Left hindlimb (tissue), 1 donor: Measurements from ENCODE around the gene TMEM150B.
A peak's percentile ranks its signal among the peaks of the same experiment; 100 is the strongest.

Source experiments
- DNase-seq: peaks from one replicate; pipeline ENCODE4 v3.0.0-alpha.2; 2018

TMEM150B gene

DNA sequence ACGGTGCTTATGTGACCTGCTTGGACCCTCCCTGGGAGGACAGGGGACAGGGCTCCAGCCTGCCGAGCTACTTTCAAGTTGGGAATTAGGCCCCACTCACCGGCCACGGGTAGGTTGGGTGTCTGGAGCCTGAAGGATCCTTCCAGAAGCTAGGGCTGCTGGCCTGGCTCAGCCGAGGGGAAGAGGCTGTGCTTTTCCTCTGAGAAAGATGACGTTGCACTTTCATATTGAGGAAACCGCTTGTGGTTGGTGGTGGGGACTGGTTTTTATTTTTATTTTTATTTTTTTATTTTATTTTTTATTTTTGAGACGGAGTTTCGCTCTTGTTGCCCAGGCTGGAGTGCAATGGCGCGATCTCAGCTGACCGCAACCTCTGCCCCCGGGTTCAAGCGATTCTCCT is at the start of gene TMEM150B:
TMEM150B (minus strand) TSS at position 170 of the 400 bp plus-strand sequence. CDS start 4,305 bp downstream, outside the sequence.
- no peak for DNase-seq

DNA sequence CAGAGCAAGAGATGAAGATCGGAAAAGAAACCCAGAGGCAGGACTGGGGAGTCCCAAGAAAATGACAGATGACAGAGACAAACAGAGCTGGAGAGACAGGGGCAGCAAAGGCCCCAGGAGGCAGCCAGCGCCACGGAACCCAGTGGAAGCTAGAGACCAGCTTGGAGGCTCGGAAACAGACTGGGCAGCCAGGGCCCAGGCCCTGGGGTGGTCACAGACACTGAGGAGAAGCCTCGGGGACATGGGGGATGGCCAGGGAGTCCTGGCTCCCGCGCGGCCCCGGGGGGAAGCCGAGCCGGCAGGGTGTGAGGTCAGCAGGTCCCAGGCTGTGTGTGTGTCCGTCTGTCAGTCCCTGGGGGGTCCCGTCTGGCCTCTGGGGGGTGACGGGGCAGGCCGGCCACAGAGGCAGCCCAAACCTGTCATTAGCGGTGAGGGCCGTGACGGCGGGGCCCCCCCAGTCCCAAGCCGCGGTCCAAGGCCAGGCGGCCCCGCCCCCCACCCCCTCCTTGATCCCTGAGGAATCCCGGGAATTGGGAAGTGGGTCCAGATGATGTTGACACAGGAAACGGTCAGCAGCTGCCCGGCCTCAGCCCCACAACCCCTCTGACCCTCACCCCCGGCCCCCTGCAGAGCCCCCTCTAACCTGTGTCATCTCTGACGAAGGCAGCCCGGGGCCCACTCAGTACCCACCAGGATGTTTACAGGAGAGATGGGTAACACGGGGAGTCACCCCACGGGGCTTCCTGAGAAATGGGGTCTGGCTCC is 49.0 kb upstream of the TMEM150B start:
- DNase-seq: peak; percentile 58

- DNase-seq: no peak
Observed at GRCh38 chr19:55373306-55373992, 48.3 kb upstream of the TMEM150B start.

- no peak for DNase-seq
Observed at GRCh38 chr19:55372316-55373081, 47.4 kb upstream of the TMEM150B start.

DNA sequence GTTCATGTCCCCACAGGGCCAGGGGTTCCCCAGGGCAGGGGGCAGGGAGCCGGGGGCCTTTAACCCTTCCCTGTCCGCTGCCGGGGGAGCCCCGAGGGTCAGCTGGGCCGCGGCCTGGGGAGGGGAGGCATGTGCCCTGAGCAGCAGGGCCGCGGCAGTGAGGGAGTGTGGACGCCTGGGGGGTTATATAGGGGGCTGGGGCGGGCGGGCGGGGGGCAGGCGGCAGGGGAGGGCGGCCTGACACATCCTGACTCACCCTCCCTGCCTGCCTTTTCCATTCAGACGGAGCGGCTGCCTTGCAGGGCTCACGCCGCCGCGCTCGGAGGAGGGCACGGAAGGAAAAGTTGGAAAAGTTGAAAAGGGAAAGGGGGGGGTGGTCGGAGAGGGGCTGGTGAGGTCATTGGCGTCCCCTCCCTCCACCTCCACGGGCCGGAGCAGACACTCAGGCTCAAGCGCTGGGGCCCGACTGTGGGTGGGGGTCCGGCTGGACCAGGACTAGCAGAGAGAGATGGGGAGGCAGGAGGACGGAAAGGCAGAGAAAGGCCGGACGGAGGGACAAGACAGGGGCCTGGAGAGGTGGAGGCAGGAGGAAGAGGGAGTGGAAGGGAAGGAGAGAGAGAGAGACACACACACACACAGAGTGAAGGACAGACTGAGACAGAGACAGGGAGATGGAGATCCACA is 45.3 kb upstream of the TMEM150B start, which contains the start of gene IL11:
IL11 (minus strand) TSS at position 159 of the 684 bp plus-strand sequence; CDS start at position 6, 153 bp downstream.
- DNase-seq: no peak

- DNase-seq: no peak
Observed at GRCh38 chr19:55369653-55370304, 44.6 kb upstream of the TMEM150B start.

- peak; percentile 53 for DNase-seq
Observed at GRCh38 chr19:55368701-55369563, 43.8 kb upstream of the TMEM150B start.

GRCh38 chr19:55368106-55368505 is 43.0 kb upstream of the TMEM150B start:
- no peak for DNase-seq

GRCh38 chr19:55366790-55367189 is 41.6 kb upstream of the TMEM150B start:
- DNase-seq: no peak

DNA sequence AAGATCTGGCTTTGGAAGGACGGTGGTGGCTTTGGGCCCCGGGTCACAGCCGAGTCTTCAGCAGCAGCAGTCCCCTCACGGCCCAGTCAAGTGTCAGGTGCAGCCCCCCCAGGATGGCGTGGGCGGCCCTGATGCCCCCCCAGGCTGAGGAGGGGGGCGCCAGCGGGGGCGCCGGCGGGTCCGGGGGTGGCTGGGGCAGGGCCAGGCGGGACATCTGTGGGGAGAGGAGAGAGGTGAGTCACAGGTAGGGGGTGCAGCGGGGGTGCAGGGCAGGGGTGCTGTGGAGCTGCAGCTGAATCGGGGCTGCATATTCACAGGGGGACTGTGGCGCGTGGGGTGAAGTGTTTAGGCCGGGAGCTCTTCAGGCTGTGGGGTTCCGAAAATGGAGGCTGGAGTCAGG is 40.8 kb upstream of the TMEM150B start:
- no peak for DNase-seq

DNA sequence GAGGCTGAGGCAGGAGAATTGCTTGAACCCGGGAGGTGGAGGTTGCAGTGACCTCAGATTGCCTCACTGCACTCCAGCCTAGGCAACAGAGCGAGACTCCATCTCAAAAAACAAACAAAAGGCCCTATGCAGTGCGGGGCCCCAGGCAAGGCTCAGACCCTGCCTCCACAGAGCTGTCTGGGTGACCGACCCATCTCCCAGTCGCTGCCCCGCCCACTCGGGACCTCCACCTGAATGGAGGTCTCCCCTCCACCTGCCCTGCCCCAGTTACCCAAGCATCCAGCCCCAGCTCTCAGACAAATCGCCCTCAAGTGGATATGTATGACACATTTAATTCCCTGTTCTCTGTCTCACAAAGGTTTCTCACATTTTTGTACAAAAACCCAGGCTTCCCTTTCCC is 40.1 kb upstream of the TMEM150B start:
- no peak for DNase-seq

DNA sequence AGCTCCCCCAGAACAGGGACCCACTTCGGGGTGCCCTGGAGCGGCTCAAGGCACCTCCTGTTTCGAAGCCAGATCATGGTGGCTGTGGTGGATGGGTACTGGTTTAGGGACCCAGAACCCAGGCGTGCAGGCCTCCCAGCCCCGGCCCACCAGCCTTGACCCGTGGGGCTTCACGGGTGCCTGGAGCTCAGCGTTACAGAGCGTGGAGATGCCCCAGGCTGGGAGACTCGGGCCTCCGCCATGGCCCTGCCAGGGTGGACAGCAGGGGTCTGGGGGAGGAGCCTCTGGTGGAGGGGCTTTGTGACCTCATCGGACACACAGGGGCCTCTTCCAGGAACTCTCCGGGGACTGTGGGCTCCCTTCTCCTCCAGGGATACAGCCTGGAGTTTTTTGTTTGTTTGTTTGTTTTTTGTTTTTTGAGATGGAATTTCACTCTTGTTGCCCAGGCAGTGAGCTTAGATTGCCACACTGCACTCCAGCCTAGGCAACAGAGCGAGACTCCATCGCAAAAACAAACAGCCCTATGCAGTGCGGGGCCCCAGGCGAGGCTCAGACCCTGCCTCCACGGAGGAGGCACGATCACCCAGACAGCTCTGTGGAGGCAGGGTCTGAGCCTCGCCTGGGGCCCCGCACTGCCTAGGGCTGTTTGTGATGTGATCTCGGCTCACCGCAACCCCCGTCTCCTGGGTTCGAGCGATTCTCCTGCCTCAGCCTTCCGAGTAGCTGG is 38.0 kb upstream of the TMEM150B start, which contains the start of gene GARIN5B:
GARIN5B (minus strand) TSS at position 271 of the 727 bp plus-strand sequence; CDS start at position 77, 194 bp downstream.
- no peak for DNase-seq

- DNase-seq: no peak
Observed at GRCh38 chr19:55362174-55362989, 37.2 kb upstream of the TMEM150B start.

GRCh38 chr19:55360902-55361301 is 35.8 kb upstream of the TMEM150B start:
- no peak for DNase-seq

GRCh38 chr19:55358943-55359908 is 34.1 kb upstream of the TMEM150B start:
- DNase-seq: no peak

- no peak for DNase-seq
Observed at GRCh38 chr19:55358493-55358892, 33.4 kb upstream of the TMEM150B start.

GRCh38 chr19:55355213-55355821 is 30.2 kb upstream of the TMEM150B start:
- no peak for DNase-seq
